HG03469 (cell line): ENCODE results near the gene XPR1.
"Not testable (repeated sequence)": the region's sequence is repeated elsewhere in the genome, so short reads cannot be mapped to it uniquely, and the experiment has no call there.

ENCODE experiments used
- ATAC-seq: cut with Tn5 transposase; IDR thresholded peaks from one replicate; pipeline ENCODE4 v1.9.1; 2021; ENCODE audit warnings: mild to moderate bottlenecking, moderate library complexity, moderate number of reproducible peaks; ENCODE audit not compliant: unreplicated experiment

Gene XPR1

GRCh38 chr1:180642781-180643180 lies 11.0 kb downstream of the XPR1 start:
- no peak for ATAC-seq

- no peak for ATAC-seq
Observed at GRCh38 chr1:180643693-180644092, 11.9 kb downstream of the XPR1 start.

- no peak for ATAC-seq
Observed at GRCh38 chr1:180644526-180645192, 12.8 kb downstream of the XPR1 start.

GRCh38 chr1:180645261-180645660 lies 13.4 kb downstream of the XPR1 start:
- not testable (repeated sequence) for ATAC-seq

- no peak for ATAC-seq
Observed at GRCh38 chr1:180646093-180646492, 14.3 kb downstream of the XPR1 start.

GRCh38 chr1:180646547-180646946 lies 14.7 kb downstream of the XPR1 start:
- no peak for ATAC-seq

GRCh38 chr1:180652792-180653191 lies 21.0 kb downstream of the XPR1 start:
- ATAC-seq = no peak

- ATAC-seq = no peak
Observed at GRCh38 chr1:180662709-180663108, 30.9 kb downstream of the XPR1 start.

- no peak for ATAC-seq
Observed at GRCh38 chr1:180670681-180671080, 38.9 kb downstream of the XPR1 start.

- no peak for ATAC-seq
Observed at GRCh38 chr1:180672105-180672504, 40.3 kb downstream of the XPR1 start.

- no peak for ATAC-seq
Observed at GRCh38 chr1:180672505-180672904, 40.7 kb downstream of the XPR1 start.

- no peak for ATAC-seq
Observed at GRCh38 chr1:180674603-180675530, 43.0 kb downstream of the XPR1 start.

- ATAC-seq = no peak
Observed at GRCh38 chr1:180675586-180675985, 43.8 kb downstream of the XPR1 start.

- no peak for ATAC-seq
Observed at GRCh38 chr1:180680558-180681144, 48.8 kb downstream of the XPR1 start.

GRCh38 chr1:180683117-180683516 lies 51.3 kb downstream of the XPR1 start:
- not testable (repeated sequence) for ATAC-seq

GRCh38 chr1:180691322-180691913 lies 59.6 kb downstream of the XPR1 start:
- no peak for ATAC-seq

GRCh38 chr1:180693564-180694244 lies 61.9 kb downstream of the XPR1 start:
- no peak for ATAC-seq

GRCh38 chr1:180695282-180695681 lies 63.5 kb downstream of the XPR1 start:
- no peak for ATAC-seq

GRCh38 chr1:180696361-180696760 lies 64.5 kb downstream of the XPR1 start:
- ATAC-seq = no peak

- no peak for ATAC-seq
Observed at GRCh38 chr1:180698580-180698979, 66.8 kb downstream of the XPR1 start.

- ATAC-seq = not testable (repeated sequence)
Observed at GRCh38 chr1:180702376-180702775, 70.6 kb downstream of the XPR1 start.
